ENCODE measurements around the gene NIPAL3. TPM values are rescaled to one million over a fixed set of nuclear protein-coding genes. Genes with fewer than 3 reads are reported as not detected.
A peak's percentile ranks its signal among the peaks of the same experiment; 100 is the strongest.

The NIPAL3 gene
- total RNA-seq, 4 donors from 2014 or later = 38.0 to 74.3 (median 57.3) TPM

- H3K9me3 ChIP-seq = no peaks in the 10 kb centered on the region
- no peak for TF ChIP-seq CTCF (IDR thresholded peaks at IDR 0.05)
- H3K27me3 ChIP-seq = no peaks in the 10 kb centered on the region
- no peaks in the 10 kb centered on the region for H3K36me3 ChIP-seq
- no peaks in the 10 kb centered on the region for H3K4me1 ChIP-seq
- H3K4me3 ChIP-seq = no peak overlapping the region
- no peak for DNase-seq
- no peak overlapping the region for H3K27ac ChIP-seq
Observed at GRCh38 chr1:24403806-24404205, 11.8 kb upstream of the NIPAL3 start.

DNA sequence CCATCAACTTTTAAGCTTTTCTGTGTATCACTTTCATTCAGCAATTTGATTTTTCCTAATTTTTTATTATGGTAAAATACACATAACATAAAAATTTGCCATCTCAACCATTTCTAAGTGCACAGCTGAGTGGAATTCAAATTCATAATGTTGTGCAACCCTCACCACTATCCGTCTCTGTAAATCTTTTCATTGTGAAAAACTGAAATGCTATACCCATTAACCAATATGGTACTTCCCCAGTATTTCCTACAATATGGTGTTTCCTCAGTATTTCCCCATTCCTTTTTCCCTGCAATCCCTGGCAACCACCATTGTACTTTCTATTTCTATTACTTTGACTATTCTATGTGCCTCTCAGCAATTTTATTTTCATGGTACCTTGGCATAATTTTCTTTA is 8.8 kb upstream of the NIPAL3 start:
- Histone ChIP-seq H3K4me1 (peaks cover 0 to 7% (median 0%) of the 10 kb centered on the region in 4 donors), H3K27me3 (no peaks in the 10 kb centered on the region), H3K27ac (no peak overlapping the region), H3K36me3 (no peaks in the 10 kb centered on the region), H3K4me3 (no peak overlapping the region), H3K9me3 (no peaks in the 10 kb centered on the region)
- TF ChIP-seq POLR2A (IDR thresholded peaks at IDR 0.05) (no peak), CTCF (IDR thresholded peaks at IDR 0.05) (no peak)
- DNase-seq = no peak

DNA sequence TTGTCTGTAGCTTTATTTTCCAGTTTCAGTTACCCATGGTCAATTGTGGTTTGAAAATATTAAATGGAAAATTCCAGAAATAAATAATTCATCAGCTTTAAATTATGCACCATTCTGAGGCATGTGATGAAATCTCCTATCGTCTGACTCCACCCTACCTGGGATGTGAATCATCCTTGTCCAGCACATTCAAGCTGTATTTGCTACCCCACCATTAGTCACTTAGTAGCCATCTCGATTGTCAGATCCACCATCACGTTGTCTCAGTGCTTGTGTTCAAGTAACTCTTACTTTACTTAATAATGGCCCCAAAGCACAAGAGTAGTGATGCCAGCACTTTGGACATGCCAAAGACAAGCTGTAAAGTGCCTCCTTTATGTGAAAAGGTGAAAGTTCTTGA is 6.1 kb upstream of the NIPAL3 start:
- DNase-seq = peak in 1 of 3 donors; percentile 61
- no peaks in the 10 kb centered on the region for H3K36me3 ChIP-seq
- peak overlapping the region in 2 of 4 donors; percentile 74 to 82 for H3K27ac ChIP-seq
- no peak overlapping the region for H3K4me3 ChIP-seq
- peaks cover 0 to 12% (median 0%) of the 10 kb centered on the region in 4 donors for H3K4me1 ChIP-seq
- H3K9me3 ChIP-seq = no peaks in the 10 kb centered on the region
- H3K27me3 ChIP-seq = no peaks in the 10 kb centered on the region
- TF ChIP-seq POLR2A (IDR thresholded peaks at IDR 0.05) = no peak
- TF ChIP-seq CTCF (IDR thresholded peaks at IDR 0.05) = no peak

GRCh38 chr1:24410750-24411149 is 4.9 kb upstream of the NIPAL3 start:
- no peaks in the 10 kb centered on the region for H3K36me3 ChIP-seq
- TF ChIP-seq CTCF (IDR thresholded peaks at IDR 0.05) (no peak), POLR2A (IDR thresholded peaks at IDR 0.05) (no peak)
- DNase-seq = peak in 1 of 3 donors; percentile 67

GRCh38 chr1:24411963-24412362 is 3.6 kb upstream of the NIPAL3 start:
- Histone ChIP-seq H3K9me3 (no peaks in the 10 kb centered on the region), H3K4me1 (peaks cover 0 to 25% (median 6%) of the 10 kb centered on the region in 4 donors), H3K27ac (peak overlapping the region in 2 of 4 donors; percentile 74 to 82), H3K27me3 (no peaks in the 10 kb centered on the region), H3K4me3 (no peak overlapping the region), H3K36me3 (no peaks in the 10 kb centered on the region)
- TF ChIP-seq CTCF (IDR thresholded peaks at IDR 0.05) (no peak), POLR2A (IDR thresholded peaks at IDR 0.05) (no peak)
- DNase-seq = no peak

More at GRCh38 chr1:24410750-24411149, 4.9 kb upstream of the NIPAL3 start:
- H3K4me1 ChIP-seq = peaks cover 0 to 19% (median 0%) of the 10 kb centered on the region in 4 donors
- no peak overlapping the region for H3K4me3 ChIP-seq
- no peaks in the 10 kb centered on the region for H3K27me3 ChIP-seq
- H3K9me3 ChIP-seq = no peaks in the 10 kb centered on the region
- peak overlapping the region in 2 of 4 donors; percentile 74 to 82 for H3K27ac ChIP-seq

GRCh38 chr1:24412408-24412807 is 3.2 kb upstream of the NIPAL3 start:
- Histone ChIP-seq H3K27ac (peak overlapping the region in 2 of 4 donors; percentile 74 to 82), H3K9me3 (no peaks in the 10 kb centered on the region), H3K36me3 (no peaks in the 10 kb centered on the region), H3K27me3 (no peaks in the 10 kb centered on the region), H3K4me1 (peaks cover 0 to 30% (median 7%) of the 10 kb centered on the region in 4 donors), H3K4me3 (peak overlapping the region in 2 of 4 donors; percentile 71 to 88)
- TF ChIP-seq CTCF (IDR thresholded peaks at IDR 0.05) (no peak), POLR2A (IDR thresholded peaks at IDR 0.05) (no peak)
- peak in 1 of 3 donors; percentile 58 for DNase-seq
